GM12891 (cell line): Measurements from ENCODE around the gene NRSN2.

Source experiments
- POLR2A ChIP-seq: IDR thresholded peaks from 2 replicates; pipeline ENCODE4 v1.6.1; 2011; ENCODE audit warnings: low read depth, low read length, control low read depth
- POLR2AphosphoS5 ChIP-seq: IDR thresholded peaks from 2 replicates; pipeline ENCODE4 v1.6.1; 2011; ENCODE audit warnings: low read depth, low read length, control low read depth
- TAF1 ChIP-seq: IDR thresholded peaks from 2 replicates; pipeline ENCODE4 v1.6.1; 2011; ENCODE audit warnings: low read depth, low read length, control low read depth

- TF ChIP-seq POLR2A (no peak), TAF1 (no peak), POLR2AphosphoS5 (no peak)
These were observed 33.0 kb upstream of the NRSN2 start for GRCh38 chr20:313948-314347.
